Subcutaneous adipose tissue (tissue), 4 donors: ENCODE measurements around the gene OST4. TPM values are rescaled to one million over a fixed set of nuclear protein-coding genes. Genes with fewer than 3 reads are reported as not detected.

ENCODE experiments used
- CTCF ChIP-seq: fragments of 450-650 bp; IDR thresholded peaks from one replicate; pipeline ENCODE4 v1.5.1; 2016; ENCODE audit warnings: low read depth, mild to moderate bottlenecking, control low read depth, antibody characterized with exemption, moderate library complexity
- total RNA-seq, 4 donors: library from RNA; depleted of rRNA; stranded (reverse); fragments of >200 nt; gene quantifications; one replicate each; pipeline ENCODE4 v1.1.0, GENCODE V29; 2016

Gene OST4
- total RNA-seq, 4 donors from 2014 or later: 207 to 425 (median 263) TPM

GRCh38 chr2:27071990-27072830 lies 756 bp upstream of the OST4 start:
- TF ChIP-seq CTCF: no peak

GRCh38 chr2:27070653-27071276 lies 689 bp downstream of the OST4 start:
- TF ChIP-seq CTCF: no peak

- TF ChIP-seq CTCF: no peak
Observed at GRCh38 chr2:27069961-27070618, 1.4 kb downstream of the OST4 start.

GRCh38 chr2:27069436-27069835 lies 2.0 kb downstream of the OST4 start:
- no peak for TF ChIP-seq CTCF

- TF ChIP-seq CTCF: no peak
Observed at GRCh38 chr2:27067385-27067784, 4.1 kb downstream of the OST4 start.

GRCh38 chr2:27065128-27065527 lies 6.3 kb downstream of the OST4 start:
- TF ChIP-seq CTCF: no peak

GRCh38 chr2:27060323-27060722 lies 11.1 kb downstream of the OST4 start:
- no peak for TF ChIP-seq CTCF
